HepG2 (cell line): ENCODE data around the gene CACNA1D. TPM values are rescaled to one million over a fixed set of nuclear protein-coding genes. Genes with fewer than 3 reads are reported as not detected.

Experiments
- AGO2 ChIP-seq: fragments of 200-400 bp; formaldehyde crosslinking; optimal IDR thresholded peaks from 2 replicates; pipeline ENCODE3; 2017; ENCODE audit warnings: mild to moderate bottlenecking, low read depth, low read length, moderate library complexity
- AKNA ChIP-seq: sonication (generic); formaldehyde crosslinking; IDR thresholded peaks from 2 replicates; pipeline ENCODE4 v1.4.0; 2020; ENCODE audit warnings: missing genetic modification reagents, borderline replicate concordance
- GABPA ChIP-seq, 2 experiments: IDR thresholded peaks; 2 replicates each; pipeline ENCODE4 v1.6.1; 2011 to 2016; ENCODE audit warnings: low read depth in 2 of 2, low read length in 1 of 2, missing biosample characterization in 1 of 2, missing genetic modification characterization in 1 of 2
- IRF2 ChIP-seq: IDR thresholded peaks from 2 replicates; pipeline ENCODE4 v1.6.1; 2018; ENCODE audit warnings: missing genetic modification reagents, missing compliant biosample characterization
- JDP2 ChIP-seq: sonication (generic); formaldehyde crosslinking; IDR thresholded peaks from 2 replicates; pipeline ENCODE4 v1.8.1; 2022; ENCODE audit warnings: missing genetic modification reagents, borderline replicate concordance
- KDM3A ChIP-seq: IDR thresholded peaks from 2 replicates; pipeline ENCODE4 v1.6.1; 2018; ENCODE audit warnings: low read depth, missing compliant biosample characterization
- KLF15 ChIP-seq: sonication (generic); formaldehyde crosslinking; IDR thresholded peaks from 2 replicates; pipeline ENCODE4 v1.8.1; 2023; ENCODE audit warnings: borderline replicate concordance, mild to moderate bottlenecking, inconsistent platforms, missing genetic modification reagents, mixed read lengths
- NKX3-1 ChIP-seq: sonication (generic); formaldehyde crosslinking; IDR thresholded peaks from 2 replicates; pipeline ENCODE4 v1.5.0; 2020; ENCODE audit warnings: missing genetic modification reagents
- POGZ ChIP-seq: sonication (generic); formaldehyde crosslinking; IDR thresholded peaks from 2 replicates; pipeline ENCODE4 v1.4.0; 2020; ENCODE audit warnings: mild to moderate bottlenecking, missing genetic modification reagents
- RFX1 ChIP-seq: fragments of 450-650 bp; IDR thresholded peaks from 2 replicates; pipeline ENCODE4 v1.6.1; 2017
- SKIL ChIP-seq: sonication (generic); formaldehyde crosslinking; IDR thresholded peaks from 2 replicates; pipeline ENCODE4 v1.8.0; 2022; ENCODE audit warnings: missing genetic modification reagents, mild to moderate bottlenecking, moderate library complexity, borderline replicate concordance
- SMAD9 ChIP-seq: sonication (generic); formaldehyde crosslinking; IDR thresholded peaks from 2 replicates; pipeline ENCODE4 v1.5.1; 2020; ENCODE audit warnings: mild to moderate bottlenecking, missing genetic modification reagents
- U2AF2 ChIP-seq: fragments of 200-400 bp; formaldehyde crosslinking; IDR thresholded peaks from 2 replicates; pipeline ENCODE4 v1.6.1; 2017; ENCODE audit warnings: low read depth, mild to moderate bottlenecking, low read length
- ZNF225 ChIP-seq: sonication (generic); formaldehyde crosslinking; IDR thresholded peaks from 2 replicates; pipeline ENCODE4 v1.4.0; 2020; ENCODE audit warnings: mild to moderate bottlenecking, missing genetic modification reagents
- ZNF260 ChIP-seq: sonication (generic); formaldehyde crosslinking; IDR thresholded peaks from 2 replicates; pipeline ENCODE4 v1.4.0; 2020; ENCODE audit warnings: missing genetic modification reagents, low read depth, mild to moderate bottlenecking, borderline replicate concordance
- ZNF282 ChIP-seq: fragments of 450-650 bp; IDR thresholded peaks from 2 replicates; pipeline ENCODE4 v1.6.1; 2018; ENCODE audit not compliant: partially characterized antibody
- ZNF3 ChIP-seq: IDR thresholded peaks from 2 replicates; pipeline ENCODE4 v1.7.0; 2017; ENCODE audit warnings: inconsistent platforms
- ZNF556 ChIP-seq: sonication (generic); formaldehyde crosslinking; IDR thresholded peaks from 2 replicates; pipeline ENCODE4 v1.4.0; 2020; ENCODE audit warnings: mild to moderate bottlenecking, missing genetic modification reagents, borderline replicate concordance
- ZNF737 ChIP-seq: sonication (generic); formaldehyde crosslinking; IDR thresholded peaks from 2 replicates; pipeline ENCODE4 v1.5.0; 2020; ENCODE audit warnings: missing genetic modification reagents, mild to moderate bottlenecking, borderline replicate concordance
- polyA plus RNA-seq, 8 experiments: library from polyadenylated mRNA; depleted of rRNA in 3 of 8; stranded (reverse) in 7 of 8; unstranded in 1 of 8; fragments of >200 nt; fragmentation: Illumina TruSeq in 4 of 8; extraction: Trizol in 4 of 8; gene quantifications; 2 replicates each; pipeline versions ENCODE4 v1.2.1 to v1.2.3, GENCODE V29; 2011 to 2016; ENCODE audit warnings: low read depth in 4 of 8, missing spikeins in 1 of 8, mixed read lengths in 1 of 8; ENCODE audit not compliant: insufficient read depth in 1 of 8
- total RNA-seq, 5 experiments: library from RNA; depleted of rRNA; stranded (reverse); fragments of >200 nt; fragmentation: Illumina TruSeq; extraction: Trizol; gene quantifications; 2 replicates each; pipeline ENCODE4 v1.2.3, GENCODE V29; 2016; ENCODE audit warnings: low read depth in 1 of 5
- TF ChIP-seq, protein P1 (sequence below): sonication (generic); formaldehyde crosslinking; IDR thresholded peaks from 2 replicates; pipeline ENCODE4 v1.8.1; 2023; ENCODE audit warnings: missing genetic modification reagents, mild to moderate bottlenecking, borderline replicate concordance
- TF ChIP-seq, protein P2 (sequence below): sonication (generic); formaldehyde crosslinking; IDR thresholded peaks from 2 replicates; pipeline ENCODE4 v1.4.0; 2020; ENCODE audit warnings: missing genetic modification reagents

CACNA1D gene
- total and polyA plus RNA-seq, 2 of the 13 experiments (the other 11 are each of a cell fraction or from before 2014, with no cell fraction given): 0.26 to 0.38 TPM

DNA sequence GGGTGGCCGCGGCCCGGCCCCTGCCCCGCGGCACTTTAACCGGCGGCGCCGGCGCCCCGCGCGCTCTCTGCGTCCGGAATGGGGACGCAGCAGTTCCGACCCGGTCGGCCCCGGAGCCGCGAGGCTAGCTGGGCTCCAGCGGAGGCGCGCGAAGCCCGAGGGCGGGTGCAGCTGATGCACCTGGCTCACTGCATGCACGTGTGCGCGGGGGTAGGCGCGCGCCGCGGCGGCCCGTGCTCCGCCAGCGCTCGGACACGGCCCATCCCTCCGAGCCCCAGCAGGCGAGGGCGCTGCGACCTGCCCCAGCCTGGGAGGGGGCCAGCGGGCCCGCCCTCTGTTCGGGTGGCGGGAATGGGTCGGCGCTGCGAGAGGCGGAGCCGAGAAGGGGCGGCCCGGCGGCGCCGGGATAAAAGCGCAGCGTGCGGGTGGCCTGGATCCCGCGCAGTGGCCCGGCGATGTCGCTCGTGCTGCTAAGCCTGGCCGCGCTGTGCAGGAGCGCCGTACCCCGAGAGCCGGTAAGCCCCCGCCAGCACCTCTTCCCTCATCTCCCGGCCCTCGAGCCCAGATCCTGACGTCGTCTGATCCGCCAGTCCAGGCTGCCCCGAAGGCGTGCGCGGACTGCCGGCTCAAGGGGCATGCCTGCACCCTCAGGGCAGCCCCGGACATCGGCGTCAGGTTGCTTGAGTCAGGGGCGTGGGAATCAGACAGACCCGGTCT is 351.9 kb downstream of the CACNA1D start, which contains the start of the genes CHDH and IL17RB (continued):
- TF ChIP-seq, protein P1, sequence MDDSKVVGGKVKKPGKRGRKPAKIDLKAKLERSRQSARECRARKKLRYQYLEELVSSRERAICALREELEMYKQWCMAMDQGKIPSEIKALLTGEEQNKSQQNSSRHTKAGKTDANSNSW (CRISPR knock-in tag): no peak
- TF ChIP-seq IRF2 (CRISPR knock-in tag) (no peak; the same call in 1 of the 2 replicates), AKNA (CRISPR knock-in tag) (peak; percentile 49; the same call in 1 of the 2 replicates), POGZ (CRISPR knock-in tag) (peak; percentile 74), GABPA (IDR thresholded peaks at IDR 0.05; ENCODE audit: low read depth, low read length) (no peak), GABPA (CRISPR knock-in tag; IDR thresholded peaks at IDR 0.05; ENCODE audit: low read depth) (no peak), AGO2 (peak; percentile 75), NKX3-1 (CRISPR knock-in tag) (peak; percentile 76), KLF15 (no peak), ZNF556 (CRISPR knock-in tag) (peak; percentile 82), ZNF225 (CRISPR knock-in tag) (0 out of 2 replicates have a peak, but pooled peaks have one; percentile 56), SMAD9 (CRISPR knock-in tag) (no peak), ZNF282 (no peak), KDM3A (CRISPR knock-in tag) (peak; percentile 94), RFX1 (no peak), ZNF737 (CRISPR knock-in tag) (no peak; the same call in 1 of the 2 replicates), JDP2 (no peak; the same call in 1 of the 2 replicates), ZNF3 (CRISPR knock-in tag) (no peak), ZNF260 (CRISPR knock-in tag) (no peak), U2AF2 (no peak), SKIL (CRISPR knock-in tag) (peak; percentile 57; the same call in 1 of the 2 replicates)
- TF ChIP-seq, protein P2, sequence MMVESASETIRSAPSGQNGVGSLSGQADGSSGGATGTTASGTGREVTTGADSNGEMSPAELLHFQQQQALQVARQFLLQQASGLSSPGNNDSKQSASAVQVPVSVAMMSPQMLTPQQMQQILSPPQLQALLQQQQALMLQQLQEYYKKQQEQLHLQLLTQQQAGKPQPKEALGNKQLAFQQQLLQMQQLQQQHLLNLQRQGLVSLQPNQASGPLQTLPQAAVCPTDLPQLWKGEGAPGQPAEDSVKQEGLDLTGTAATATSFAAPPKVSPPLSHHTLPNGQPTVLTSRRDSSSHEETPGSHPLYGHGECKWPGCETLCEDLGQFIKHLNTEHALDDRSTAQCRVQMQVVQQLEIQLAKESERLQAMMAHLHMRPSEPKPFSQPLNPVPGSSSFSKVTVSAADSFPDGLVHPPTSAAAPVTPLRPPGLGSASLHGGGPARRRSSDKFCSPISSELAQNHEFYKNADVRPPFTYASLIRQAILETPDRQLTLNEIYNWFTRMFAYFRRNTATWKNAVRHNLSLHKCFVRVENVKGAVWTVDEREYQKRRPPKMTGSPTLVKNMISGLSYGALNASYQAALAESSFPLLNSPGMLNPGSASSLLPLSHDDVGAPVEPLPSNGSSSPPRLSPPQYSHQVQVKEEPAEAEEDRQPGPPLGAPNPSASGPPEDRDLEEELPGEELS (CRISPR knock-in tag): peak; percentile 65
